GM20431 (cell line): ENCODE measurements around the gene TAF4.

ENCODE experiments used
- in situ Hi-C: fragments of 300-500 bp; cut with MseI, MboI; formaldehyde crosslinking; loops from one replicate; pipeline ENCODE4 v1.15.0; 2020; ENCODE audit warnings: low sequenced_read_pairs; ENCODE audit not compliant: unreplicated experiment

TAF4 gene

GRCh38 chr20:62010551-62011402 lies 54.9 kb downstream of the TAF4 start:
- in situ Hi-C loops, result loop anchor here (10.0 kb wide), 1 partner anchor 124 kb away; no protein-coding TSS in a partner anchor

- in situ Hi-C loops, result loop anchor here (10.0 kb wide), 1 partner anchor 125 kb away; no protein-coding TSS in a partner anchor
These were observed 55.7 kb downstream of the TAF4 start for GRCh38 chr20:62009869-62010445.

- in situ Hi-C loops, result no loop called here
These were observed 56.4 kb downstream of the TAF4 start for GRCh38 chr20:62009322-62009721.

DNA sequence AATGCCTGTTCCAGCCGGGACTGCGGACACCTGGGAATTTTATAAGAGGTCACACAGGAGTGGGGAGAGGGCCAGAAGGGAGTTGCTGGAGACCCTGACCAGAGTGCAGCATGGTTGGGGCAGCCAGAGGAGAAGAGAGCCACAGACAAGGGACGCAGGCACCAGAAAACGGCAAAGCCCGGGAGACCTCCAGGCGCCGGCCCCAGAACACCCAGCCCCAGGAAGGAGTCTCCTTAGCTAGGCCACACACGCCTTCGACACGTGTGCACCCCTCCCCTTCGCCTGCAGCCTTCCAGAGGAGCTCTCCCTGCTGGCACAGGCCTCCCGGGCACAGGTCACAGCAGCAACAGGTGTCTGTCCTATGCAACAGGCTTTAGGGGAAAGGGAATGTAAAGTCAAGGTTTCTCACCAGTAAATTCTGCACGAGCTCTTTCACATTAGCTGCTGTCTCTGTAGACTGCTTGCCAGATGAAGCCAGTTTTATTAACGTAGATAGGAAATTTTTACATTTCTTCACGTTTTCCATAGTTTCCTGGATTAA lies 57.0 kb downstream of the TAF4 start:
- in situ Hi-C loops, result no loop called here

DNA sequence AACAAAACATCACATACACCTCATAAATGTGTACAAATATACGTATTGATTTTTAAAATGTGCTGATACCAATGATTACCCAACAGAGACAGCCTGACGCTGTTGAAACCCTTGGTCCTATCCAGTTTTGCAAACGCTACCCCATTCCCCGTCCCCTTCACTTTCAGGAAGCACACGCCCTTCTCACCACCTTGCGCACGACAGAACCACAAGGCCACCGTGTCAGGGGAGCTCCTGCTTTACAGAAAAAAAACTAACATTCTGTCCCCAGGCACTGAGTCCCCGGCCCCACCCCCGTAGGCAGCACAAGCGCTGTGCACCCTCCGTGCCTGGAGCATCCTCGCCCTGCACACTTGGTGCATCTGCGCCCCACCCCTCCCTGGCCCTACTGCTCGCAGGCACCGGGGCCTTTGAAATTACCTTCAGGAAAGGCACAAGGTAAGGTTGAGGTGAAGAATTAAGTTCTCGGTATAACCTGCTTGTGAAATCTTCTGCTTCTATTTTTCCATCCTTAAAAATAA lies 58.5 kb downstream of the TAF4 start:
- in situ Hi-C loops, result no loop called here

DNA sequence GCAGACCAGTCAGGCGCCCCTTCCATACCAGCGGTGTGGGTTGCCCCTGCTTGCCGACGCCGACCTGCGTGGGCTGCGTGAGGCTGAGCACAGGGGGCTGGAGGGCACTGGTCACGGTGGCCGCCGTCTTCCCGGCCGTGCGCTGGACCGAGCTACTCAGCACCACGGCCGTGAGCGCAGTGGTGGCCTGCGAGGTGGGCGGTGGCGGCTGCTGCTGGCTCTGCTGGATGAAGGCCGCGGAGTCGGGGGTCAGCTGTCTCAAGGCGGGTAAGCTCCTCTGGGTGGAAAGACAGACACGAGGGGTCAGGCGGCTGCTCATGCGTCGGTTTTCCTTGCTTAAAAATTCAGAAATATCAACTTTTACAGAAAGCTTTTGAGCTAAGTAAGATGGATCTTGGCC lies 59.2 kb downstream of the TAF4 start:
- in situ Hi-C loops, result no loop called here

- in situ Hi-C loops, result no loop called here
These were observed 61.1 kb downstream of the TAF4 start for GRCh38 chr20:62004614-62005013.

DNA sequence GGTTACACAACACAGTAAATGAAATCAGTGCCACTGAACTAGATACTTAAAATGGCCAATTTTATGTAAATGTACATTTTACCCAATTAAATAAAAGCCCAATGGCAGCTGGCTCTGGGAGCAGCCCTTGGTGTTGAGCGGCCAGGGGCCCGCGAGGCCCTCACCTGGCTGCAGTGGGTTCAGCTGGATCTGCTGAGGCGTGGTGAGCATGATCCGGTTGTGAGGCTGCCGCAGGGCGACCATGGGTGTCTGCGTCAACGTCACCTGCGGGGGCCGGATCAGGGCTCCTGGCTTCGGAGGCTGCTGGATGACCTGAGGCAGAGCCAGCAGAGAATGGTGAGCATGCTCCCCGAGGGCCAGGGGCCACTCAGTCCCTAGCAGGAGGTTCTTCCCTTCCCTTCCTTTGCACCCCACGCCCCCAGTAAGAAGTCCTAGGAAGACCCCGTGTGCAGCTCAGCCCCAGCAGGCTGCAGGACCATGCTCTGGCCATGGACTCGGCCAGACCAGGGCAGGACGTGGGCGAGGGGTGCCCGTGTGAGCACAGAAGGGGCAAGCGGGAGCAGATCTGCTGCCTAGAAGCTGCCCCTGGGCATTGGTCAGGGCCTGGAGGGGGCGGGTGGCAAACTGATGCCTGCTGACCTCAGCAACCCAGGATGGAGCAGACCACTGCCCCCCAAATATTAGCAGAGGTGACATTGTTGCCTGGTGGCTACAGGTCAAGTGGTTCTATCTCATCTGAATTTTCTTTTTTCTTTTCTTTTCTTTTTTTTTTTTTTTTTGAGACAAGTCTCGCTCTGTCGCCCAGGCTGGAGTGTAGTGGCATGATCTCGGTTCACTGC lies 61.9 kb downstream of the TAF4 start:
- in situ Hi-C loops, result no loop called here

DNA sequence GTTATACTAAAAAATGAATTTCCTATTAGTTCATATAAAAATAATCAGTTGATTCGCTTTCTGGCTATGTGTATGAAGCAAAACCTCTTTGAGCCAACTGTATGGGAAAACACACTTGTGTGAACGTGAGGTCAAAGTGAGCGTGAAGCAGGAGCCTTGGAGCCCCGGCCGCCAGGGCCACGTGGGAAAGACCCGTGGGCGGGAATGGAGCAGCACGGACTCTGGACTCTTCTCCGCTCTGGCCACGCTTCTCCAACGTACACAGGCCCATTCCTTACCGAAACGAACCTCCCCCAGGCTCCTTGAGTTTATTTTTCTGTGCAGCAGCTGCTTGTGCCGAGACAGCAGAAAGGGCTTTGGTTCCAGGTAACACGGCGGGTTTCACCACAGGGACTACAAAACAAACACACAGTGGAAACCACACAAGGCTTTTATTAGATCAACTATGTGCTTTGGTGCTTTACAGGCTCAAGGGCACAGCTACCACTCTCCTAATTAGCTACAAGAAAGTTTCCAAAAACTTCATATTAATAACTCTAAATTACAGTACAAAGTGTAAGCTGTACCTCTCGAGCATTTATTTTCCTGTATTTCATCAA lies 62.7 kb downstream of the TAF4 start:
- in situ Hi-C loops, result no loop called here

DNA sequence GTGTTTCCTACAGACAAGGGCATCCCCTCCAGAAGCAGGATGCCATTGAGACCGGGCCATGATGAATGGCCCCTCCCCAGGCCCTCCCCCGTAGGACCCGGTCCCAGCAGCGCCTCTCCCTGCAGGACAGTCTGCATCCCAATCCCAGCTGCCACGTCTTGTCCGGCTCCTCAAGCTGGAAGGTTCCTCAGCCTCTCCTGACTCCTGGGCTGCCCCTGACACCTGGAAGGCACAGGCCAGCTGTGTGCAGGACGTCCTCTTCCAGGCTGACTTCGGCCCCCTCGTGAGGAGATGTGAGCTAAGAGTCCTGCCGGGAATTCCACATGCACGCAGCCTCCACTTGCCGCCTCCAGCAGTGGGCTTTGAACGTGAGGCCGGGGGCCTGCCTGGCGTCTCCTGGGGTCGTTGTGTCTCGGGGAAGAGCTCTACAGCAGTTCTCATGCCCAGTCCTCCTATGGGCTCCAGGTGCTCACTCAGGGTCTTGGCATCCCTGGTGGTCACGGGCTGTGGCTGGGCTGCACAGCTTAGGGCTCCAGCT lies 64.4 kb downstream of the TAF4 start:
- in situ Hi-C loops, result no loop called here

GRCh38 chr20:61998343-61999121 lies 67.1 kb downstream of the TAF4 start:
- in situ Hi-C loops, result no loop called here

DNA sequence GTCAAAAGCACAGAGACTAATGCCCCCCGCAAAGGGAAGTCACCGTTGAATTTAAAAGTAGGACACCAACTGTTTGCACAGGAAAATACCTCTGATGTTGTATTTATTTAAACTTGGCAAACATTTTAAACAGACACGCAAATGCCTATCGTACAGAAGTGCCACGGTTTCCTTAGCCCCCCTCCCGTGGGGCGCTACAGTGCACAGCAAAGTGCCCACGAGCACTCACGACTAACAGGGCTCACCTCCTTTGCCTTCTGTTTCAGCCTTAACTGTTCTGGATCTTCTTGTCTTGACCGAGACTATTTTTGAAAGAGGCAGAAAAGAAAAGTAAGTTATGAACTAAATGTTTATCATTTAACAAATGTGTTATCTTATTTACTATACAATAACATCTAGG lies 67.8 kb downstream of the TAF4 start:
- in situ Hi-C loops, result no loop called here

- in situ Hi-C loops, result no loop called here
These were observed 68.3 kb downstream of the TAF4 start for GRCh38 chr20:61997372-61997771.

- in situ Hi-C loops, result no loop called here
These were observed 71.1 kb downstream of the TAF4 start for GRCh38 chr20:61994546-61994945.

- in situ Hi-C loops, result no loop called here
These were observed 72.6 kb downstream of the TAF4 start for GRCh38 chr20:61993058-61993457.

DNA sequence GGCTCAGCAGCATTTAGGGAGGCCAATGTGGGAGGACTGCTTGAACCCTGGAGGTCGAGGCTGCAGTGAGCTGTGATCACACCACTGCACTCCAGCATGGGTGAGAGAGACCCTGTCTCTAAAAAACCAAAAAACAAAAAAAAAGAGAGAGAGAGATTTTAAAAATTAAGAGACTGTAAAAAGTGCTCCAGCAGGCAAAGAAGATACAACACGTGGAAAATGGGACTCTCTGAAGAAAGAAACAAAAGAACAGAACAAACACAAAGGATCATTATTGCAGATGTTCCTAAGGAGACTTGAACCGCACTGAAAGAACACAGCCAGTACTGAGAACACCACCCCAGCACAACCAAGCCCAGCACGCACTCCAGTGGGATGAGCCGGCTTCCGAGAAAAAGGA lies 74.2 kb downstream of the TAF4 start:
- in situ Hi-C loops, result no loop called here

GRCh38 chr20:61990484-61990883 lies 75.2 kb downstream of the TAF4 start:
- in situ Hi-C loops, result no loop called here

- in situ Hi-C loops, result no loop called here
These were observed 75.9 kb downstream of the TAF4 start for GRCh38 chr20:61989741-61990140.

GRCh38 chr20:61988665-61989064 lies 77.0 kb downstream of the TAF4 start:
- in situ Hi-C loops, result no loop called here
